Brain microvascular endothelial cell (primary cell): ENCODE data around the gene DNAJC27.

Source experiments
- DNase-seq: peaks from one replicate; pipeline ENCODE4 v3.0.0-alpha.2; 2020
- H3K27ac ChIP-seq: fragments of 250-450 bp; sonication (Bioruptor Pico); 2 replicates; pipeline ENCODE4 v1.5.1; 2020; ENCODE audit warnings: mild to moderate bottlenecking, moderate library complexity
- H3K27me3 ChIP-seq: fragments of 250-450 bp; sonication (Bioruptor Pico); replicated peaks from 2 replicates; pipeline ENCODE4 v1.5.1; 2020; ENCODE audit warnings: mild to moderate bottlenecking
- H3K36me3 ChIP-seq: fragments of 250-450 bp; sonication (Bioruptor Pico); replicated peaks from 2 replicates; pipeline ENCODE4 v1.5.1; 2020; ENCODE audit warnings: mild to moderate bottlenecking
- H3K4me3 ChIP-seq: 2 replicates; pipeline ENCODE4 v1.5.1; 2011; ENCODE audit warnings: low read depth, mild to moderate bottlenecking, control low read depth, low read length, moderate library complexity
- in situ Hi-C: cut with HindIII; loops from 2 replicates; pipeline ENCODE4 v1.10.0; 2017; ENCODE audit warnings: low sequenced_read_pairs, low pct_ligation_motif_present
- TF ChIP-seq, protein P1 (sequence below): IDR thresholded peaks from 2 replicates; pipeline ENCODE4 v1.5.1; 2011; ENCODE audit warnings: low read depth, mild to moderate bottlenecking, moderate library complexity, low read length, control low read depth, inconsistent platforms; ENCODE audit errors: missing control alignments

DNAJC27 gene

DNA sequence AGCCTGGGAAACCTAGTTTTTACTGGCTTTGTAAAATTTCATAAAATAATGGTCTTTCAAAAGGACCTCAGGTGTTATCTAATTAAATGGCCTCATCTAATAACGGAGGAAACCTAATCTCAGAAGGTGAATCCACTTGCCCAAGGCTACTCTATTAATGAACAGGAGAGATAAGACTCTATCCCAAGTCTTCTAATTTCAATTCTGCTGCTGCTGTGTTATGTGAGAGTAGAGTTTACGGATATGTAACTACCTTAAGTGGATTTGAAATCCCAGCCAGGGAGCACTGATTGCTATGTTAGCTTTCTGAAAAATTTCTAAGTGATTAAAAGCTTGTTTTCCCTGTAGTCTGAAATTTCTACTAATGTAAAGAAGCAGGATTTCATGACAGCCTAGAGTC is 34.5 kb downstream of the DNAJC27 start:
- H3K27me3 ChIP-seq, result no peaks in the 10 kb centered on the region
- in situ Hi-C loops, result no loop called here
- H3K27ac ChIP-seq, result no peak overlapping the region
- no peaks in the 10 kb centered on the region for H3K36me3 ChIP-seq
- TF ChIP-seq, protein P1, sequence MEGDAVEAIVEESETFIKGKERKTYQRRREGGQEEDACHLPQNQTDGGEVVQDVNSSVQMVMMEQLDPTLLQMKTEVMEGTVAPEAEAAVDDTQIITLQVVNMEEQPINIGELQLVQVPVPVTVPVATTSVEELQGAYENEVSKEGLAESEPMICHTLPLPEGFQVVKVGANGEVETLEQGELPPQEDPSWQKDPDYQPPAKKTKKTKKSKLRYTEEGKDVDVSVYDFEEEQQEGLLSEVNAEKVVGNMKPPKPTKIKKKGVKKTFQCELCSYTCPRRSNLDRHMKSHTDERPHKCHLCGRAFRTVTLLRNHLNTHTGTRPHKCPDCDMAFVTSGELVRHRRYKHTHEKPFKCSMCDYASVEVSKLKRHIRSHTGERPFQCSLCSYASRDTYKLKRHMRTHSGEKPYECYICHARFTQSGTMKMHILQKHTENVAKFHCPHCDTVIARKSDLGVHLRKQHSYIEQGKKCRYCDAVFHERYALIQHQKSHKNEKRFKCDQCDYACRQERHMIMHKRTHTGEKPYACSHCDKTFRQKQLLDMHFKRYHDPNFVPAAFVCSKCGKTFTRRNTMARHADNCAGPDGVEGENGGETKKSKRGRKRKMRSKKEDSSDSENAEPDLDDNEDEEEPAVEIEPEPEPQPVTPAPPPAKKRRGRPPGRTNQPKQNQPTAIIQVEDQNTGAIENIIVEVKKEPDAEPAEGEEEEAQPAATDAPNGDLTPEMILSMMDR, result no peak
- H3K4me3 ChIP-seq, result no peak overlapping the region
- no peak for DNase-seq

DNA sequence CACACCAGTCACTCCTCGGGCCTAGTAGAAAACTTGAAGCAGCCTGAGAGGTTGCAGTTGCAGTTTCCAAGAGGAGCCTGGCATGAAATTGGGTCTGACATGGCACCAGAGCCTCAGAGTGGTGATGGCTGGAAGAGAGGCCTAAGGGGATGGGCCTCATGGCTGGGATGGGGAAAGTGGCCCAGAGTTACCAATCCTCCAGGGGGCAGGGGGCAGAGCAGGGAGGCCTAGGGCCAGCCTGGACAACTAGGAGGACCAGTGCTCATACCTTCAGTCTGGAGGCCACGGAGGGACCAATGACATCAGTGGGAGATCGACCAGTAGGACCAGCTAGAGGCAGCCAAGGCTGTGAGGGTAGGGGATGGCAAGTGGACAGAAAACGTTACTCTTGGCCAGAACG is 36.6 kb downstream of the DNAJC27 start:
- no peak overlapping the region for H3K27ac ChIP-seq
- no peaks in the 10 kb centered on the region for H3K36me3 ChIP-seq
- DNase-seq, result no peak
- TF ChIP-seq, protein P1, result no peak
- H3K4me3 ChIP-seq, result no peak overlapping the region
- no peaks in the 10 kb centered on the region for H3K27me3 ChIP-seq
- in situ Hi-C loops, result no loop called here

DNA sequence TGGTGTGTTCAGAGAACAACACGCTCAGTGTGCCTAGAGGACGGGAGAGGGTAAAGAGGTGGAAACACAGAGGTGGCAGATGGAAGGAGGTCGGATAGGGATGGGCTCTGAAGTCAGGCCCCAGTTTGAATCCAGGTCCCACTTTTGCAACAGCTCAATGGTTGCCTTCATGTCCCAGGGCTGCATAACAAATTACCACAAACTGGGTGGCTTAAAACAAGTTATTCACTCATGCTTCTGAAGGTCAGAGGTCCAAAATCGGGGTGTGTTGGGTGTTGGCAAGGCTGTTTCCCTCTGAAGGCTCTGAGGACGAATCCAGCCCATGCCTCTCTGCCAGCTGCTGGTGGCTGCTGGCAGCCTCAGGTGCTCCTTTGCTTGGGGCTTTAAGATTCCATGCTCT is 39.0 kb downstream of the DNAJC27 start:
- TF ChIP-seq, protein P1, result no peak
- Histone ChIP-seq H3K36me3 (no peaks in the 10 kb centered on the region), H3K4me3 (no peak overlapping the region), H3K27ac (no peak overlapping the region), H3K27me3 (no peaks in the 10 kb centered on the region)
- no peak for DNase-seq
- in situ Hi-C loops, result no loop called here

DNA sequence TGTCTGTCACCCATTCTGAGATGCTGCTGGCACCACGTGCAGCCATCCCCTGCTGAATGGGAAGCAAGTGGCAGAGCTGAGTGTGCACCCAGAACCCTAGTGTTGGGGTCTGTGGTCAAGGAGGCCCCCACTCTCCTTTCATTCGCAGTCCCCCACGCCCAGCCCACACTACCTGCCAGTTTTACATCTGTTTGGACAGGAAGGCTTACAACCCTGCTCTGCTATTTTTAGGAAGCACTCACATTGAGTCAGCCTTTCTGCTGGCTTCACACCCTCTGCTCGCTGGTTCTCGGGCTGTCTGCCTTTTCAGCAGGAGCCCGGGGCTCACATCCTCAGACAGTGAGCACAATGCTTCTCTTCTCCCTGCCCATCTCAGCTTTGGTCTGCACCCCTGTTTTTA is 41.0 kb downstream of the DNAJC27 start:
- Histone ChIP-seq H3K36me3 (no peaks in the 10 kb centered on the region), H3K27ac (no peak overlapping the region), H3K4me3 (no peak overlapping the region), H3K27me3 (no peaks in the 10 kb centered on the region)
- in situ Hi-C loops, result no loop called here
- DNase-seq, result no peak
- TF ChIP-seq, protein P1, result no peak

DNA sequence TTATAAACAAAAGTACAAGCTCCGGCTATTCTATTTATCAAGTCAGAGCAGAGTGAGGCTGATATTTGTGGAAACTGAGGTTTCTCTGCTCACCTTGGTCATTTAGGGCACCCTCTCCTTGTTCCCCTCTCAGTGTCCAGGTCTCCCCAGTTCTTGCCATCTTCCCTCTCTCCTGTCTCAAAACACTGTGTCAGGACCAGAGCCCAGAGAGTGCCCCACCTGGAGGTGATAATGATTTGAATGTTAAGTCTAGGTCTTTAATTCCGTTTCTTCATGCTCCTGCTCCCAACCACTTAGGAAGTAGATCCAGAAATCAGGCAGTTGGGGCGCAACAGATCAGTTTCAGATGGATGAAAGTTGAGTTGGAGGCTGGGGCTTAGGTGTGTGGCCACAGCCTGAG is 42.5 kb downstream of the DNAJC27 start:
- TF ChIP-seq, protein P1, result no peak
- Histone ChIP-seq H3K27ac (no peak overlapping the region), H3K36me3 (no peaks in the 10 kb centered on the region), H3K4me3 (no peak overlapping the region), H3K27me3 (no peaks in the 10 kb centered on the region)
- in situ Hi-C loops, result no loop called here
- DNase-seq, result no peak

DNA sequence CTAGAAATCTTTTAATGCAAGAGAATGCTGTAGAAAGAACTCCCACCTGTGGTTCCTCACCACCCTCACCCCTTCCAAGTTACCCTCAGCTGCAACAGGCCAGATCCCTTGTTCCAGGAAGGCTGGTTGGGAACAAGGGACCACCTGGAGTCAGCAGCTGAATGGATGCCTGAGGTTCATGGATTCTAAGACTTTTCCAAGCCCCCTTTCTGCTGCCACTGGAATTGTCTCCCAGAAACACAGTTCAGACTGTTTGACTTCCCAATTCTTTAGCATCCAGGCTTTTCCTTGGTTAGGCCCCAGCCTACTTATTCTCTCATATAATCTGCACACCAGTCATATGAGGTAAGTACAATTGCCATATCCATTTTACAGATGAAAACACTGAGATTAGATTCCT is 43.7 kb downstream of the DNAJC27 start:
- in situ Hi-C loops, result no loop called here
- H3K27ac ChIP-seq, result no peak overlapping the region
- no peak for DNase-seq
- no peak overlapping the region for H3K4me3 ChIP-seq
- H3K36me3 ChIP-seq, result no peaks in the 10 kb centered on the region
- H3K27me3 ChIP-seq, result no peaks in the 10 kb centered on the region
- TF ChIP-seq, protein P1, result peak; percentile 24
